ENCODE results near the gene SFTPA2.
"Not testable (repeated sequence)": the region's sequence is repeated elsewhere in the genome, so short reads cannot be mapped to it uniquely, and the experiment has no call there.

SFTPA2 gene

DNA sequence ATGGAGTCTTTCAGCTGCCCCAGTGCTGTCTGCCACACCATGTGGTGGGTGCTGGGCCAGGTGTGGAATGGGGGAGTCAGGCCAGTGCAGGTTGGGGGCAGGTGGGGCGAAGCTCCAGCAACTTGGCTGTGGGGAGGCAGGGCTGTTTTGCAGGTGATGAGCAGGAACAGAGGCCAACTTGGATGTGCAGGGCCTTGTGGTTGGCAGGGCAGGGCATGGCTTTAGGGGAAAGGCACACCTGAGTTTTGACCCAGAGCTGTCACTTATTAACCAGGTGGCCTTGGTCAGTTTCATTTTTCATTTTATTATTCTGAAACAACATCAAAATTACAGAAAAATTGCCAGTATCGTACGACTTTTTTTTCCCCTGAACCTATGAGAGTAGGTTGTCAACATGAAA, 1.1 kb upstream of the SFTPA2 start:
- no peak for DNase-seq (ENCODE audit: low read depth in 1 of 2, low spot score in 1 of 2)

DNA sequence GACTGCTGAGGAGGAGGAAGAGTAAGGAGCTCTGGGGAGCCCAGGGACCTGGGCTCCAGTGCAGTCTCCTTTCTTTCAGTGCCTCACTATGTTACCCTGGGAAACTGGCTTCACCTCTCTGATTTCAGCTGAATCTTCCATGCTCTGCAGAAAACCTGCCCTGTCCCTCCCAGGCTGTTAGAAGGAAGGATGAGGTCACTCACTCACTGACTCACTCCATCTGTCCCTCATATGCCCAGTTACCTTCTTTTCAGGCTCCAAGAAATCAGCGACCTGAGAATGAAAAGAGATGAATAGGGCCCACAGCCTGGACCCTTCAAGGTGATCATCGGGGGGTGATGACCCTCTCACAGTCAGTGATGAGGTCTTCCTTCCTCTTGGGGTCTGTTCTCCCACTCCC, 481 bp downstream of the SFTPA2 start:
- no peak for DNase-seq (ENCODE audit: low read depth in 1 of 2, low spot score in 1 of 2)

DNA sequence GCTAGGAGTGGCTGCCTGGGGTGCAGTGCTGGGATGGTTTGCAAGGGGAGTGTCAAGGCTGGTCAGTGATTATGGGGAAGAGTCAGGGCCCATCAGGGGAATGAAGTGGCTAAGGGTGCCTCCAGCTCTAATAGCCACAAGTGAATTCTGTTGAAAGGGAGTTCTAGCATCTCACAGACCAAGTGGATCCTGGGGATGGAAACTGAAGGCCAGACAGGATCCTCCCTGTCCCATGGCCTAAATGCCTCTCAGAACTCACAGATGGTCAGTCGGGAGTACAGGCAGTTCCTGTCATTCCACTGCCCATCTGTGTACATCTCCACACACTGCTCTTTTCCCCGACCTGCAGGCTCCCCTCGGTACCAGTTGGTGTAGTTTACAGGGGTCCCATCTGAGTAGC, 3.2 kb downstream of the SFTPA2 start:
- DNase-seq (ENCODE audit: low read depth in 1 of 2, low spot score in 1 of 2) = not testable (repeated sequence)

DNA sequence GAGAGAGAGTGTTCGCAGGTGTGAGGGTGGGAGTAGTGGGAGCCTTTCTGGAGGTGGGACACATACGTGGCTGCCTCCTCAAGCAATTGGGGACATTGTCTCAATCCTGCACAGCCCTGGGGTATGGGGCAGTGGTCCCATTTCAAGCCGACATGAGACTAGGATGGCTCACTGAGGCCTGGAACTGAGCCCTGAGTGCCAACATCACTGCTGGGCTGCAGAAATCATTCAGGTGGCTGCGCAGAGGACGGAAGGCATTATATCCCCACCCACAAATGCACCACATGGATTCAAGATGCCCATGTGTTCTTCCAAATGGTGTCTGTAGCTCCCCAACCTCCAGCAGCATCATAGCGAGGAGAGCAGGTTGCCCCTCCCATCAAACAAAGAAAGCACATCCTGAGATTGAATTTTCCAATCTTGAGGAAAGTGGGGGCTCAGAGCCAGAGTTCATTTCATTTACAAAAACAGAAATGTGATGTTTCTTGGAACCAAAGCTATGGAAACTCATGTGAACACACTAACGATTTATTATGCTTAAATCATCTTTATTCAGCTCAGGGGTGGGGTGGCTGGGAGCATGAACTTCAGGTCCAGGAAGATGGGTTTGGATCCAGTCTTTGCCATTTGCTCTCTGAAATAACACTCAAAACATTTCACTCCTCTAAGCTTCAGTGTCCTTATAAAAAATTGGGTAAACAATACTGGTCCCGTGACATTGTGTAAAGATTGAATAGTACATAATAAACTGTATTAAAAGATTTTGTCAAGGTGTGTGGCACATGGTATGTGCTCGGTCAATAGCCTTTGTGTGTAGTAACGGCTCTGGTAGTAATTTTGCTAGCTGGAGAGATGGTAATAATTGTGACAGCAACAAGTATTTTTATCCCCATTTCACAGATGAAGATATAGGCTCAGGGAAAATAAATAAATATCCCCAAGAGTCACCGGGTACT, 4.6 kb downstream of the SFTPA2 start:
- no peak for DNase-seq (ENCODE audit: low read depth in 1 of 2, low spot score in 1 of 2)

DNA sequence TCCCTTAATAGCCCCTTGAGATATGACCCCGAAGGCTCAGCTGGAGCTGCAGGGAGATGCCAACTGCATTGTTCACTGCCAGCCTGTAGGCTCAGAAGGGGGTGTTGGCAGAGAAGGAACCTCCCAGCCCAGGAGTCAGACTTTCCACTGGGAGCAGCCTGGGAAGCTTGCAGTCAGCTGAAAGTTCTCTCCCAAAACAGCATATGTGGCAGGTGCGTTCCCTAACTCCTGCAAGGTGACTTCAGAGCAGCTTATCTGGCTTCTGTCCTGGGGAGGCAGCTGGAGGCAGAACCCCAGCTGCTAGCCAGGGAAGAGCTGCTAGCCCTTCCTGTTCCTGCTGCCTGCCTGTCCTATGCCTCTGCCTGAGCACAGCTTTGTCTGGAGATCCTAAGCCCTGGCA, 8.1 kb downstream of the SFTPA2 start:
- DNase-seq (ENCODE audit: low read depth in 1 of 2, low spot score in 1 of 2) = no peak

DNA sequence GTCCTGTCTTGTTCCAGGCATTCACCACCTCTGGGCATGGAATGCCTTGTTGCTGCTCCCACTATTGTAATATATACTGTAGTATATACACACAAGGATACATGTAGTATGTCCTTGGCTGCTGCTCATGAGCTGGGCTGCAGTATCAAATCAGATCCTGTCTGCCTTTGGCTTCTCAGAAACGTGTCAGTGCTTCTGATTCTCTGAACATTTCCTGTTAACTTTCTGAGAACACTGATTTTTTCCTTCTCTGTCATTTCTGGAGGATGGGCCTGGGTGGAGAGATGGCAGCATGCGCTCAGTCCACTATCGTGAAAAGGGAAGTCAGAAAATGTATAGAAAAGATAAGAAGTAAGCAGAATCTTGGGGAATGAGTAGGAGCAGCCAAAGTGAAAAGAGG, 12.2 kb downstream of the SFTPA2 start:
- DNase-seq (ENCODE audit: low read depth in 1 of 2, low spot score in 1 of 2) = no peak

DNA sequence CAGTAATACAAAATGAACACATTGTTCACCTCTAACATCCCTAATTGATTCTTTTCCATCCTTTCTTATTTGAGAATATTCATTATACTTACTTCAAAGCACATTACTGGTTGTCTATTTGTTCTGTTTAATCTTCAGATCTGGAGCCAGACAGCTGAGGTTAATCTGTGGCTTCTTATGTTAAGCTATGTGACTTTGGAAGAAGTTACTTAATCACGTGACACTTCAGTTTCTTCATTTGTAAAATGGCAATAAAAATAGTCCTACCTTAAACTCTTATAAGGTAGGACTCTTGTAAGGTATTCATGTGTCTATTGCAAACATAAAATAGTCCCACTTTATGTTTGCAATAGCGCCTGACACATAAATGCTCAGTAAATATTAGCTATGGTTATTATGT, 13.1 kb downstream of the SFTPA2 start:
- not testable (repeated sequence) for DNase-seq (ENCODE audit: low read depth in 1 of 2, low spot score in 1 of 2)

DNA sequence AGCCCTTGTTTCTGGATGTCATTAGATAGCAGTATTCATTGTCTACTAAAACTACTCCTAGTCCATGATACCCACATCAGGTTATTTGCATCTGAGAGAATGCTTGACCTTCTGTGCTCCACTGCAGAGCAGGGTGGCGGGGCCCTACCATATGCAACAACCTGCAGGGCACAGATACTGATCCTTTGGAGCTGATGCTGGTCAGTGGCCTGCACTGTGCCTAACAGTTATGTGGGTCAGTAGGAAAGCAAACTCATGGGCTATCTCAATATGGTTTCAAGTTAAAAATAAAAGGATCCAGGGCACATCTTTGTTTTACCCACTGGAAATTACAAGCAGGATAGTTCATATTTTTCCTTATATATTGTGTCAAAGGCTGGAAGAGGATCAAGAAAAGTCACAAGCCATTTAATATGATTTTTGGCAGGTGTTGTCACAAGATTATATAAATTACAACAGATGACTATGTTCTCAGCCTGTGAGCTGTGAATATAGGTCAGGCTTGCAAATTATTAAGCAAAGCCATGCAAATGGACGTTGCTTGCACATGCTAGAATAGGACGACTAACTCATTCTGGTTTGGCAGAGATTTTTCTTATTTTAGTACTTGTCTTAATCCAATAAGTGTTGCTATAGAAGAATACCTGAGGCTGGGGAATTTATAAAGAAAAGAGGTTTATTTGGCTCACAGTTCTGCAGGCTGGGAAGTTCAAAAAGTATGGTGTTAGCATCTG, 15.1 kb downstream of the SFTPA2 start:
- DNase-seq (ENCODE audit: low read depth in 1 of 2, low spot score in 1 of 2) = not testable (repeated sequence)

DNA sequence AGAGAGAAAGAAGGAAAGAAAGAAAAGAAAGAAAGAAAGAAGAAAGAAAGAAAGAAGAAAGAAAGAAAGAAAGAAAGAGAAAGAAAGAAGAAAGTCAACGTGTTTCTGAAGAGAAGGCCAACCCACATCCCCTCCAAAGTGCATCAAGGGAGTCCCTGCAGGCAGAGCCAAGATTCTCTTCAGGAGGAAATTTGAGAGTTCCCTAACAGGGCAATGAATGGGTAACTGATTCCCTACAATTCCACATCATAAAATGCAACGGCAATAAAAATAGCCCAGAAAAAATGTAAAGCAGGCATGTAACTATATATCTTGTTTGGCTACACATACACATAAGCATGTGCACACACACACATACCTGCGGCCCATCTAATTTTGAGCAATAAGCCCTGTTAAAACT, 15.8 kb downstream of the SFTPA2 start:
- not testable (repeated sequence) for DNase-seq (ENCODE audit: low read depth in 1 of 2, low spot score in 1 of 2)

DNA sequence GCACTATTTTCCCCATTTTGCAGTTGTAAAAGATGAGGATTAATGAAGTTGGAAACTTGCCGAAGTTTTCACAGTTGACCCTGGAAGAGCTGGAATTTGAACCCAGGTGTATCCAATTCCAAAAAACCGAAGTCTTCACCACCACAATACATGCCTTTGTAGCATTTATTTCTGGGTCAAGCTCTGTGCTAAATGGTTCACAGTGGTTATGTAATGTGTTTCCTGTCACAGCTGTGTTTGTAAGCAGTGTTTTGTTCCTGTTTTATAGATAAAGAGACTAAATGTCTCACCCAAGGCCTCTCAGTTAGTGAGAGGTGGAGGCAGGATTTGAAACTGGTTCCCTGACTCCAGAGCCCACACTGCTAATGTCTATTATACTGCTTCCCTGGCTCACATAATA, 17.6 kb downstream of the SFTPA2 start:
- no peak for DNase-seq (ENCODE audit: low read depth in 1 of 2, low spot score in 1 of 2)

DNA sequence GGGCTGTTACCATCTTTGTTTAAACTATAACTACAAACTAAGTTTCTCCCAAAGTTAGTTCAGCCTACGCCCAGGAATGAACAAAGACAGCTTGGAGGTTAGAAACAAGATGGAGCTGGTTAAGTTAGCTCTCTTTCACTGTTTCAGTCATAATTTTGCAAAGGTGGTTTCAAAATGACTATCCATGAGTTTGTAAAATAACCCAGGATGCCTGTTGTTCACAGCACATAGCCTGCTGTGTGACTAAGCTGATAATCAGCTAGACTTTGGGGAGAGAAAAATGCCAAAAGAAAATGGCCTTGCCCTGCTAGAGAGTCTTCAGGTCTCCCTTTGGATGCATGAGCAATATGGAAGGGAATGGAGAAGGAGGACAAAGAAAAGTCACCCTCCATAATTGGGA, 19.3 kb downstream of the SFTPA2 start:
- not testable (repeated sequence) for DNase-seq (ENCODE audit: low read depth in 1 of 2, low spot score in 1 of 2)

DNA sequence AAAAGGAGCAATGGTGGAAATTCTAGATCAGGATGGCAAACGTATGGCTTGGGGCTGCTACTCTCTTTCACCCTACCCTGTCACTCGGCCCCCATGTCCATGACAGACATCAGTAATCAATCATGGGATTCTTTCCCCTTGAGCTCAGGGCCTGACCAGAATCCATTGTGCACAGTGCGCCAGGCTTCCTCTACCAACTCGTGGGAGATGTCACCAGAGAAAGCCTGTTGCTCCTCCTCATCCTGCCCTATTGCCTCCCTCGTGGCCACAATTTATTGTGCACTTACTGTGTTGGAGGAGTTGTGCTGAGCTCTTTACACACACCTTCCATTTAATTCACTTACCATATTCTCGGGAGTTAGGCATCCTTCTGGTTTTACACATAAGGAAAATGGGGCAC, 21.9 kb downstream of the SFTPA2 start:
- not testable (repeated sequence) for DNase-seq (ENCODE audit: low read depth in 1 of 2, low spot score in 1 of 2)

DNA sequence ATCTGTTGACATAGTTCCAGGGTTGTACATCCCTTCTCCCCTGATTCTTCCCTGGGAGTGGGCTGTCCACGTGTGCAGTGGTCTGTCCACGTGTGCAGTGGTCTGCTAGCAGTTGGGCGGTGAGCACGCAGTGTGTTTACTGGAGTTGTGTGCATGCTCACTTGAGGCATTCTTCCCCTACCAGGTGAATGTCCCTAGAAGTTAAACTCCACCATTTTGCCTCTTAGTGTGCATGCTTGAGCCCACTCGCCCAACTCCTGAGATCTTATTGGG, 26.4 kb downstream of the SFTPA2 start:
- not testable (repeated sequence) for DNase-seq (ENCODE audit: low read depth in 1 of 2, low spot score in 1 of 2)

DNA sequence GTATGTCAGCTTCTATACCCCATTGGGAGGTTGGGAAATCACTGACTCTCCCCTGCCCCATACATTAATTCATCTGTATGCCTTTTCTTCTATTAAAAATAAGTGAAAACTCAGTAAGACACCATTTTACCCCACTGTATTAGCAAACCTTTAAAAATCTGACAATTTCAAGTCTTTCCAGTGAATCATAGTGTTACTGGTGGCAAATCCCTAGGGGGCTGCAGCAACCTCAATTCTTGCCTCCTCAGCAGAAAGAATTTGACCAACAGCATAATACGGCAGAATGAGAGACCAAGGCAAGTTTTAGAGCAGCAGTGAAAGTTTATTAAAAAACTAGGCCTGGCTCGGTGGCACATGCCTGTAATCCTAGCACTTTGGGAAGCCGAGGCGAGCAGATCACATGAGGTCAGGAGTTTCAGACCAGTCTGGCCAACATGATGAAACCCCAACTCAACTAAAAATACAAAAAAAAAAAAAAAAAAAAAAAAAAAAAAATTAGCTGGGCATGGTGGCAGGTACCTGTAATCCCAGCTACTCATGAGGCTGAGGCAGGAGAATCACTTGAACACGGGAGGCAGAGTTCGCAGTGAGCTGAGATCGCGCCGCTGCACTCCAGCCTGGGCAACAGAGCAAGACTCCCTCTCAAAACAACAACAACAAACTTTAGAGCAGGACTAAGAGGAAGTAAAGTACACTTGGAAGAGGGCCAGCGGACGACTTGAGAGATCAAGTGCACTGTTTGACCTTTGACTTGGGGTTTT, 26.9 kb downstream of the SFTPA2 start:
- DNase-seq (ENCODE audit: low read depth in 1 of 2, low spot score in 1 of 2) = not testable (repeated sequence)

DNA sequence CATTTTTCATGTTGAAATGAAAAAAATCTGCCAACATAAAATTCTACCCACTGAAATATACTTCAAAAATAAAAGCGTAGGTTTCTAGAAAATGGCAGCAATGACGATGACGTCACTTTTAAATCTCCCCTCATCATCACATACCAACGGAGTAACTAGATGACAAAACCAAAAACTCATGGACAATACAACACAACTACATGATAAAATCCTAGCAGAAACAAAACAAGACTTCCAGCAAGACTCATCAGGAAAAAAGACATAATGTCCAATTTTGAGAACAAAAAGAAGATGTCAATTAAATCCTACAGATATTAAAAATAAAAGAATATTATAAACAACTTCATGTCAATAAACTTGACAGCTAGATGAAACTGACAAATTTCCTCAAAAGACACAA, 31.9 kb downstream of the SFTPA2 start:
- DNase-seq (ENCODE audit: low read depth in 1 of 2, low spot score in 1 of 2) = not testable (repeated sequence)

DNA sequence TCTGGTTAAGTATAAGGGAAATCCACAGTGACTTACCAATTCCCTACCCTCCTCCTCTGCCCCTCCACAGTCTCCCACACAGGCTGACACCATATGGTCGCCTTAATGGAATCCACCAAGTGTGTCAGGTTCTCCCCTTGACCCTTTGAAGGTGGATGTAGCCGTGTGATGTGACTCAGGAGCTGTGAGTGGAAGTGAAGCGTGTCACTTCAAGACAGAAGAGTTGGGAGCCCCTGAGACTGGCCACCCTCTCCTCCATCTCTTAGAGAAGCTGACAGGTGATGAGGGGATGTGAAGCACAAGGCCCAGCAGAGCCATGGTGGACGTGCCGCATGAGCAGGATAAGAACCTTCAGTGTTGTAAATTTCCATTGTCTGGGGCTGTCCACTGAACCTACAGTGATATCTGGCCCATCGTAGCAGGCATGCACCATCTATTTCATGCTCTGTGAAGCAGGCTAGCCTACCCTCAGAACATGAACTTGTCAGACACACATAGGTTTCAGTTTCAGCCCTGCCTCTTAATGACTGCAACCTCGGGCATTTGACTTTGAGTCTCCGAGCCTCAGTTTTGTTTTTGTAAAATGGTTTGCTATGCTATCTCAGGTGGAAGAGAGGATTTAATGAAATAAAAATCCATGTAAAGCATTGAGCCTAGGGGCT, 35.0 kb downstream of the SFTPA2 start:
- DNase-seq (ENCODE audit: low read depth in 1 of 2, low spot score in 1 of 2) = not testable (repeated sequence)

DNA sequence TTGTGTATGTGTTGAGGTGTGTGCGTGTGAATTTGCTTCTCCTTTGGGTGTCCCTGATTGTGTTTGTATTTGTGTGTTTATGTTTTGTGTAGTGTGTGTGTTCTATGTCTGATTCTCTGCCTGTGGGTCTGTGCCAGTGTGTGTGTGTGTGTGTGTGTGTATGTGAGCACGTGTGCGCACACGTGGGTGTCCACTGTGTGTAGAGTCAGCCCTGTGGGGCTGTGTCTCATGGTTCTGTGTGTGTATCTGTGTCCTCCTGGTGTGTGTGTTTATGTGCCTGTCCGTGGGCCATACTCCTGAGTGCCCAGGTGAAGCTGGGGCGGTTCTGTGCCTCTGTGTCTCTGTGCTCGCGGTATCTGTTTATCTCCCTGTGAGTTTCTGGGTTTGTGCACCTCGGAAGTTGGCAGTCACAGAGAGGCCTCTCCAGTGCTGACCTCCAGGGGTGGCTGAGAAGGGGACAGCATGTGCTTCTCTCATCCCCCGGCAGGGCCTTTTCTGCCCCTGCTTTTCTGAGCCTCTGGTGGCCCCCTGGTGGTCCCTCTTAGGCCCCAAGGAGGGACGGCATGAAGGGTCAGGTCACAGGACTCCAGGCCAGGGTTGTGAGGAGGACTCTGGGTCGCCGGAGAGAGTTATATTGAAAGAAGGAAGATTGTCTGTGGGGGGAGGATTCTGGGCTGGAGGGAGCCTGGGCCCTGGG, 36.9 kb downstream of the SFTPA2 start:
- not testable (repeated sequence) for DNase-seq (ENCODE audit: low read depth in 1 of 2, low spot score in 1 of 2)

DNA sequence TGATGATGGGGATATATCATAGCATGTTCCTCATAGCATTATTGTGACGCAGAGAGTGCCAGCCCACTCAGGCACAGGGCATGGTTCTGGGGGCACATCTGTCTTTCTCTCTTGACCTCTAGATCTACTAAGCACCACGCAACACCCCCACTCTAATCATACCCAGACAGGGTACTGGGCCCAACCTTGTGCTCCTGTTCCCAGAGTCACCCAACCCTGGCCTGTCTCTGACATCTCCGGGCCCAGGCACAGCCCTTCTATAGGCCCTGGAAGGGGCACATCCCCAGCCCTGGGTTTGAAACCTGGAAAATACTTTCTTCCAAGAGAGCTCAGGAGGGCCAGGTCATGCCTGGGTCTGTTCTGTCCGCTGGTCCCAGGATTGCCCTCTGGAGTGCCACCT, 37.7 kb downstream of the SFTPA2 start:
- not testable (repeated sequence) for DNase-seq (ENCODE audit: low read depth in 1 of 2, low spot score in 1 of 2)

DNA sequence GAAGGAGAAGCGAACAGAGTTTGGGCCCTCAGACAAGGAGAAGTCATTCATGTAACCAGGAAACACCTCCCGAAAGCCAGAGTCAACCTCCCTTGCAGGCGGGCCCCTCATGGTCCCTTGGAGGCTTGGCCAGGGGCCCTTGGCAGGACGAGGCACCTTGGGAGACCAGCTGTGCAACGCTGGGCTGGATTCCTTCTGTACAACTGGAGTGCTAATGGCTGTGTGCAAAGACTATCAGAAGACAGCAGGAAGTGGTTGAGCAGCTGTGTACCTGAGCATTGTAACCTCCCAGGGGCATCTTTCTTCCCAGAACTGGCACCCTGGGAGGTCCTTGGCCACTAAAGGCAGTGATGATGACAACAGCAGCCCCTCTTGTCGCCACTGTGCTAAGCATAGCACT, 38.5 kb downstream of the SFTPA2 start:
- not testable (repeated sequence) for DNase-seq (ENCODE audit: low read depth in 1 of 2, low spot score in 1 of 2)

DNA sequence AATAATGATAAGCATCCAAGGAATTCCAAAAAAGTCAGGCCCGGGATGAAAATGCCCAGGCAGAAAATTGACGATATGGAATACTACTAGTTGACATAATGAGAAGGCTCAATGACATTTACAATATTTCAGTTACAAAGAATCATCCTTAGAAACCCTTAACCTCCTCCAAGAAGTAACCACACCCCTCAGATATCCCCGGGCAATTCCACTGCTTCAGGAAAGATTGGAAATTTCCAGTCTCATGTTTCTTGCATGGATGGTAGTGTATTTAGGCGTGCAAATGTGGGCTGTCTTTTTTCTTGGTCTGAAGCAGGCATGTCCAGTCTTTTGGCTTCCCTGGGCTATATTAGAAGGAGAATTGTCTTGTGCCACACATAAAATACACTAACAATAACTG, 42.6 kb downstream of the SFTPA2 start:
- DNase-seq (ENCODE audit: low read depth in 1 of 2, low spot score in 1 of 2) = not testable (repeated sequence)
